Thoracic aorta (tissue), 2 donors: ENCODE measurements around the gene EBF3. TPM values are rescaled to one million over a fixed set of nuclear protein-coding genes. Genes with fewer than 3 reads are reported as not detected.

Source experiments
- ATAC-seq: fragments of 150-250 bp; one replicate; pipeline ENCODE4 v1.8.0; 2017; ENCODE audit warnings: low read depth; ENCODE audit not compliant: insufficient number of reproducible peaks, low FRiP score
- DNase-seq: peaks from one replicate; pipeline ENCODE4 v3.0.0-alpha.2; 2020; ENCODE audit warnings: low spot score
- H3K27ac ChIP-seq, 2 donors: fragments of 200-600 bp; sonication (generic); 1 replicate in 1 of 2; 2 replicates in 1 of 2; pipeline ENCODE4 v1.5.1; 2016; ENCODE audit warnings: mild to moderate bottlenecking in 2 of 2, moderate library complexity in 2 of 2
- H3K27me3 ChIP-seq: fragments of 200-600 bp; sonication (generic); replicated peaks from 2 replicates; pipeline ENCODE4 v1.6.0; 2016; ENCODE audit warnings: mild to moderate bottlenecking; ENCODE audit not compliant: insufficient read depth
- H3K36me3 ChIP-seq: fragments of 200-600 bp; sonication (generic); one replicate; pipeline ENCODE4 v1.5.1; 2016
- H3K4me1 ChIP-seq, 2 donors: fragments of 200-600 bp; sonication (generic); 1 replicate in 1 of 2; 2 replicates in 1 of 2; pipeline versions ENCODE4 v1.5.1 to v1.6.0; 2016; ENCODE audit warnings: low read depth in 2 of 2, mild to moderate bottlenecking in 1 of 2; ENCODE audit not compliant: control insufficient read depth in 1 of 2
- H3K4me3 ChIP-seq: fragments of 200-600 bp; sonication (generic); 2 replicates; pipeline ENCODE4 v1.5.1; 2016; ENCODE audit warnings: mild to moderate bottlenecking
- H3K9me3 ChIP-seq: fragments of 200-600 bp; sonication (generic); 2 replicates; pipeline ENCODE4 v1.5.1; 2016
- total RNA-seq, 2 donors: library from RNA; depleted of rRNA; stranded (reverse); fragments of >200 nt; gene quantifications; one replicate each; pipeline versions ENCODE4 v1.1.0 to v1.2.3, GENCODE V29; 2016
- TF ChIP-seq, protein P1 (sequence below): fragments of 200-600 bp; sonication (generic); IDR thresholded peaks from one replicate; pipeline ENCODE4 v1.5.1; 2019; ENCODE audit warnings: antibody characterized with exemption

EBF3 gene
- total RNA-seq, 2 donors from 2014 or later = 3.6 to 4.6 TPM

GRCh38 chr10:129839285-129840195, 124.5 kb downstream of the EBF3 start:
- H3K27ac ChIP-seq = no peak overlapping the region
- no peaks in the 10 kb centered on the region for H3K9me3 ChIP-seq
- no peak overlapping the region for H3K4me3 ChIP-seq
- H3K4me1 ChIP-seq = no peaks in the 10 kb centered on the region
- no peak for DNase-seq
- no peak for ATAC-seq
- no peaks in the 10 kb centered on the region for H3K36me3 ChIP-seq
- no peaks in the 10 kb centered on the region for H3K27me3 ChIP-seq
- TF ChIP-seq, protein P1, sequence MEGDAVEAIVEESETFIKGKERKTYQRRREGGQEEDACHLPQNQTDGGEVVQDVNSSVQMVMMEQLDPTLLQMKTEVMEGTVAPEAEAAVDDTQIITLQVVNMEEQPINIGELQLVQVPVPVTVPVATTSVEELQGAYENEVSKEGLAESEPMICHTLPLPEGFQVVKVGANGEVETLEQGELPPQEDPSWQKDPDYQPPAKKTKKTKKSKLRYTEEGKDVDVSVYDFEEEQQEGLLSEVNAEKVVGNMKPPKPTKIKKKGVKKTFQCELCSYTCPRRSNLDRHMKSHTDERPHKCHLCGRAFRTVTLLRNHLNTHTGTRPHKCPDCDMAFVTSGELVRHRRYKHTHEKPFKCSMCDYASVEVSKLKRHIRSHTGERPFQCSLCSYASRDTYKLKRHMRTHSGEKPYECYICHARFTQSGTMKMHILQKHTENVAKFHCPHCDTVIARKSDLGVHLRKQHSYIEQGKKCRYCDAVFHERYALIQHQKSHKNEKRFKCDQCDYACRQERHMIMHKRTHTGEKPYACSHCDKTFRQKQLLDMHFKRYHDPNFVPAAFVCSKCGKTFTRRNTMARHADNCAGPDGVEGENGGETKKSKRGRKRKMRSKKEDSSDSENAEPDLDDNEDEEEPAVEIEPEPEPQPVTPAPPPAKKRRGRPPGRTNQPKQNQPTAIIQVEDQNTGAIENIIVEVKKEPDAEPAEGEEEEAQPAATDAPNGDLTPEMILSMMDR = no peak

DNA sequence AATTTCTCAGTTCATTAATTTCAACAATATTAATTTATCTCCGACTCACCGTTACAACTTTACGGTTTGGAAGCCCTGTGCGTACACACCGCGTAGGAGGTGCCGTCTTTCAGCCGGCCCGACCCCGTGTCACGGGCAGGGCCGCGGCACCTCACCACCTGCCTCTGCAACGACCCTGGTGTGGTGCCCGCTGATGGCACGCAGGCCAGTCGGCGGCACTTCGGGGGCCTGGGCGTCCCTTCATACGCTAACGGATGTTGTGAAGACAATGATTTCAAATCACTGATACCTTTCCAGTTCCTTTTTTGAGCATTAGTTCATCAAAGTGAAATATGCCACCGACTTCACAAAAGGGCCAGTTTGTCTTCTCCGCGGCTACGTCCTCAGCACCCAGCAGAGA, 125.3 kb downstream of the EBF3 start:
- Histone ChIP-seq H3K27ac (no peak overlapping the region), H3K27me3 (no peaks in the 10 kb centered on the region), H3K9me3 (no peaks in the 10 kb centered on the region), H3K4me3 (no peak overlapping the region), H3K36me3 (no peaks in the 10 kb centered on the region), H3K4me1 (no peaks in the 10 kb centered on the region)
- ATAC-seq (no peak), DNase-seq (no peak)
- TF ChIP-seq, protein P1 = no peak

DNA sequence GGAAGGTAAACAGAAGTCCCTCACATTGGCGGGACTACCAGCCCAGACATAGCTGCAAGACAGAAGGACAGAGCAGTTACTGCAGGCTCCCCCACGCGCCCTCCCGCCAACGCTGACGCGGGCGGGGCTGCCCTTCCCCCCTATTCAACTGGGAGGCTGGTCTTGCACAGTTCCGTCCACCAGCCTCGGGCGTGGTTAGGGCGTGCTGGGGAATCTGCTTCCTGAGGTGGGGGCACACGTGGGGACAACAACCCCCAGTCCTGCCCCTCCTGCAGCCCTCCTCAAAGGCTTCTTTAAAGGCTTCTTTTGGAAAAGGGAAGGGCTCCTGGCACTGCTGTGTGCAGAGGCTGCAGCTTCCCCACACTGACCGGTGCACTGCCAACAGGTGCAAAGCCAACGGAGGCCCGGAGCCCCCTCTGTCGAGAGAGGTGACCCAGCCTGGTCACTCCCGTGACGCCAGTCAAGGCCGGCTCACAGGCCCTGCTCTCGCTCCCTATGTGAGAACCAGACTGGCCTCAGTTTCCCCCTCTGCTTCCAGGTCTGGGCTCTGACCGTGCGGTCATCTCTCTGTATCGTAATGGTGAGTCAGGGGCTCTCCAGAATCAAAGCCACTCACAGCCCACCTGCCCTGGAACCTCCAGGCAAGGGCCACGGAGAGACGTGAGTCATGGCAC, 126.0 kb downstream of the EBF3 start:
- Histone ChIP-seq H3K9me3 (no peaks in the 10 kb centered on the region), H3K4me3 (no peak overlapping the region), H3K4me1 (no peaks in the 10 kb centered on the region), H3K36me3 (no peaks in the 10 kb centered on the region), H3K27ac (no peak overlapping the region), H3K27me3 (no peaks in the 10 kb centered on the region)
- DNase-seq = no peak
- no peak for ATAC-seq
- TF ChIP-seq, protein P1 = no peak

- no peaks in the 10 kb centered on the region for H3K4me1 ChIP-seq
- no peak overlapping the region for H3K4me3 ChIP-seq
- no peak overlapping the region for H3K27ac ChIP-seq
- no peak for ATAC-seq
- no peaks in the 10 kb centered on the region for H3K27me3 ChIP-seq
- no peaks in the 10 kb centered on the region for H3K36me3 ChIP-seq
- no peak for DNase-seq
- no peaks in the 10 kb centered on the region for H3K9me3 ChIP-seq
- TF ChIP-seq, protein P1 = no peak
Measured at GRCh38 chr10:129836253-129836652, 127.8 kb downstream of the EBF3 start.

DNA sequence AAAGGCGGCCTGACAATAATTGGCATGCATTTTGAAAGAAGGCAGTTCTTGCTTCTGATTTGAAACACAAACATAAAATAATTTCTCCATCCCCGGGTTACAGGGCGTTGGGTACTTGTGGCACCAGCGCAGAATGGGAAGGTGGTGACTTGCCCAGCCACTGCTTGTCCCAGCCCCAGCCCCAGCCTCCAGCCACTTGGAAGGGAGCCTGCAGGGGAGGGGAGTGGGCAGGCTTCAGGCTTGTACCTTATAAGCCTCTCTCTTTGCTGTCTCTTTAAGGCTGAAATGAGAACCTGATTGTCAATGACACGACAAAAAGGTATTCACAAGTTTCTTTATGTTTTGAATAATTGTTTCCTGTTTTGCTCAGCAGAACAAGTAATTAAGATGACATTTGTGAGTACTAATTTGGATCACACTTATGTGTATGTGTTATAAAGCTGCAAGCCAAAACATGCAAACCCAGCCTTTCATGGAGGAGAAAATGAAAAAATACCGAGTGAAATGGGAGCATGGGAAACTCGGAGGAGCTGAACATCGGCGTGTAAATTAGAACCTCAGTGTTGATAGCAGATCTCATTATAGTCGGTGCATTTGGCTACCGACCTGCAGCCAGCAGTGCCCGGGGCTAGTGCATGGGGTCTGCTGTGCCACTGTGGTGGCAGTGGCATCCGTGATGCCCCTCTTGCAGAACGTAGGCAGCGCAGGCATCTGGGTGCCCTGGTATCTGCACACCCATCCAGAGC, 129.9 kb downstream of the EBF3 start:
- TF ChIP-seq, protein P1 = no peak
- Histone ChIP-seq H3K9me3 (no peaks in the 10 kb centered on the region), H3K27me3 (no peaks in the 10 kb centered on the region), H3K4me1 (no peaks in the 10 kb centered on the region), H3K4me3 (no peak overlapping the region), H3K36me3 (no peaks in the 10 kb centered on the region), H3K27ac (no peak overlapping the region)
- no peak for ATAC-seq
- DNase-seq = no peak
